Loucy (cell line): Measurements from ENCODE around the gene TXN.

Experiments
- CTCF ChIP-seq: fragments of 200-600 bp; sonication (generic); conservative IDR thresholded peaks from 2 replicates; pipeline ENCODE4 v1.5.1; 2014; ENCODE audit warnings: mild to moderate bottlenecking, antibody characterized with exemption, low read length
- EZH2phosphoT487 ChIP-seq: fragments of 200-600 bp; IDR thresholded peaks from 2 replicates; pipeline ENCODE4 v1.6.1; 2018; ENCODE audit warnings: antibody characterized with exemption, mild to moderate bottlenecking, moderate library complexity, borderline replicate concordance

- TF ChIP-seq CTCF, result no peak
- TF ChIP-seq EZH2phosphoT487, result no peak
Measured at GRCh38 chr9:110207071-110207641, 49.2 kb downstream of the TXN start.
